Endothelial cell of umbilical vein (primary cell): Measurements from ENCODE around the gene VPS41.

ENCODE experiments used
- POLR2A ChIP-seq: IDR thresholded peaks from 2 replicates; pipeline ENCODE4 v1.6.1; 2012; ENCODE audit warnings: low read depth, mild to moderate bottlenecking, control low read depth, low read length
- TF ChIP-seq, protein P1 (sequence below), 2 donors: IDR thresholded peaks; 1 replicate in 1 of 2; 2 replicates in 1 of 2; pipeline ENCODE4 v1.5.1; 2011; ENCODE audit warnings: low read length in 2 of 2, mild to moderate bottlenecking in 2 of 2, moderate library complexity in 2 of 2, control low read depth in 1 of 2, inconsistent platforms in 1 of 2, low read depth in 1 of 2; ENCODE audit not compliant: insufficient read depth in 1 of 2; ENCODE audit errors: extremely low read depth in 1 of 2

DNA sequence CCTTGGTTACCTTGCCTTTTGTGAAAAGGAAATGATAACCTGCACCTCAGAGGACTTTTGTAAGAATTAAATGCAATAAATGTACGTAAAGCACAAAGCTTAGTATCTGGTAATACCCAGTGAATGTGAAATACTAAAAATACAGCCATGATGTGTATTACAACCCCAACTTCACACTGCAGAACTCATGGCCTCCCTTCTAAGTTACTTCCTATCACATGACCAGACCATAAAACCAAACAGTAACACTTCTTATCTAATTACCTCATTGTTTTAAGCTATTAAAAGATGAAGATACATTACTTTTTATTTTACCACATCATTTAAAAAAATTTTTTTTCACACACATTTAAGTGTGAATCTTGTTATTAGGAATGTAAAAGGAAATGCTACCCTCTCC lies 29.0 kb downstream of the VPS41 start:
- no peak for TF ChIP-seq POLR2A
- TF ChIP-seq, protein P1, sequence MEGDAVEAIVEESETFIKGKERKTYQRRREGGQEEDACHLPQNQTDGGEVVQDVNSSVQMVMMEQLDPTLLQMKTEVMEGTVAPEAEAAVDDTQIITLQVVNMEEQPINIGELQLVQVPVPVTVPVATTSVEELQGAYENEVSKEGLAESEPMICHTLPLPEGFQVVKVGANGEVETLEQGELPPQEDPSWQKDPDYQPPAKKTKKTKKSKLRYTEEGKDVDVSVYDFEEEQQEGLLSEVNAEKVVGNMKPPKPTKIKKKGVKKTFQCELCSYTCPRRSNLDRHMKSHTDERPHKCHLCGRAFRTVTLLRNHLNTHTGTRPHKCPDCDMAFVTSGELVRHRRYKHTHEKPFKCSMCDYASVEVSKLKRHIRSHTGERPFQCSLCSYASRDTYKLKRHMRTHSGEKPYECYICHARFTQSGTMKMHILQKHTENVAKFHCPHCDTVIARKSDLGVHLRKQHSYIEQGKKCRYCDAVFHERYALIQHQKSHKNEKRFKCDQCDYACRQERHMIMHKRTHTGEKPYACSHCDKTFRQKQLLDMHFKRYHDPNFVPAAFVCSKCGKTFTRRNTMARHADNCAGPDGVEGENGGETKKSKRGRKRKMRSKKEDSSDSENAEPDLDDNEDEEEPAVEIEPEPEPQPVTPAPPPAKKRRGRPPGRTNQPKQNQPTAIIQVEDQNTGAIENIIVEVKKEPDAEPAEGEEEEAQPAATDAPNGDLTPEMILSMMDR (IDR thresholded peaks at IDR 0.05; ENCODE audit: extremely low read depth in 1 of 2, insufficient read depth in 1 of 2, low read depth in 1 of 2, low read length in 2 of 2), result no peak
